ENCODE measurements around the gene CD55.

DNA sequence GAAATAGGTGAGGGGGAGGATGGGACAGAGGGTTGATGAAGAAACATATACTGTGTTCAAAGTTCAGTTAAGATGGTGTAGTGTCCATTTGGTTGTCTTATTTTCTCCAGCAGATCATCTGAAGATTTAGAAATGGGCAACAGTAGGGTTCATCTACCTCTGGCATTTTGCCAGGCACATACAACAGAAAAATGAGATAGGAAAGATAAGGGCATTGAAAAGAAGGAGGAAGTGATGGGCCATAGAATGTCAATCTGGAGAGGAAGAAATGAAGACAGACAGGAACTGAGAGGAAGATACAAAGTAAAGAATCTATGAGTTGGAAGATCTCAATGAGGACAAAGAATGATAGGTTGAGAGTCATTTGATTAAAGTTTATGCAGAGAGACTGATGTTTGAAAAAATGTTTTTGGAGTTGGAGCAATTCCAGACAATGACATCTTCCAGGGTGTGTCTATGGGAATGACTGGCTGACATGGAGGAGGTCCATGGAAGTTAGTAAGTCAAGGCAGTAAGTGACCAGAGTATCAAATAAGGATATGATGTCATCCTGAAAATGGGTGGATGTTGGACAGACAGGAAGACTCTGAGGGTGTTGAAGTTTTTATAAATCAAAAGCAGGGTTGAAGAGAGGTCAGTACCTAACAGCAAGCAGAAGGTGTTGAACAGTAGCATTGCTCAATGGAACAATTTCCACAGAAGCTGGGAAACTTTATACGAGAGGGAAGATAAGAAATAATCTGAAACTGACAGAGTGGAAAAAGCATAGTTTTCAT is 18.7 kb upstream of the CD55 start:
- TF ChIP-seq, protein P1, sequence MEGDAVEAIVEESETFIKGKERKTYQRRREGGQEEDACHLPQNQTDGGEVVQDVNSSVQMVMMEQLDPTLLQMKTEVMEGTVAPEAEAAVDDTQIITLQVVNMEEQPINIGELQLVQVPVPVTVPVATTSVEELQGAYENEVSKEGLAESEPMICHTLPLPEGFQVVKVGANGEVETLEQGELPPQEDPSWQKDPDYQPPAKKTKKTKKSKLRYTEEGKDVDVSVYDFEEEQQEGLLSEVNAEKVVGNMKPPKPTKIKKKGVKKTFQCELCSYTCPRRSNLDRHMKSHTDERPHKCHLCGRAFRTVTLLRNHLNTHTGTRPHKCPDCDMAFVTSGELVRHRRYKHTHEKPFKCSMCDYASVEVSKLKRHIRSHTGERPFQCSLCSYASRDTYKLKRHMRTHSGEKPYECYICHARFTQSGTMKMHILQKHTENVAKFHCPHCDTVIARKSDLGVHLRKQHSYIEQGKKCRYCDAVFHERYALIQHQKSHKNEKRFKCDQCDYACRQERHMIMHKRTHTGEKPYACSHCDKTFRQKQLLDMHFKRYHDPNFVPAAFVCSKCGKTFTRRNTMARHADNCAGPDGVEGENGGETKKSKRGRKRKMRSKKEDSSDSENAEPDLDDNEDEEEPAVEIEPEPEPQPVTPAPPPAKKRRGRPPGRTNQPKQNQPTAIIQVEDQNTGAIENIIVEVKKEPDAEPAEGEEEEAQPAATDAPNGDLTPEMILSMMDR (IDR thresholded peaks at IDR 0.05) = no peak
- no peak for TF ChIP-seq POLR2A (IDR thresholded peaks at IDR 0.05)
